Diencephalon (tissue), 1 donor: Measurements from ENCODE around the gene ANKRD18B. TPM values are rescaled to one million over a fixed set of nuclear protein-coding genes. Genes with fewer than 3 reads are reported as not detected.

Experiments used
- small RNA-seq: library from RNA; depleted of rRNA; stranded (forward); fragments of <200 nt; gene quantifications from one replicate; pipeline ENCODE3, GENCODE V24; 2014
- total RNA-seq: library from RNA; depleted of rRNA; stranded (reverse); fragments of >200 nt; gene quantifications from one replicate; pipeline ENCODE4 v1.2.3, GENCODE V29; 2014

The ANKRD18B gene
- total RNA-seq: 5.5 TPM

GRCh38 chr9:33523397-33524305 lies at the start of gene ANKRD18B:
TSS of gene ANKRD18B (plus strand) at chr9:33524251. CDS start at chr9:33524490, 239 bp downstream.

Small RNAs within 50 kb of the gene (small RNA-seq; reads per million reads assigned to genes)
- not detected for gene AL139008.1
- not detected for gene PRSS3P4

Other genes starting within 250 kb of the ANKRD18B start
- gene NFX1, start 233.7 kb upstream of the ANKRD18B start, total RNA-seq: 21.2 TPM
- gene AQP7, start 121.7 kb upstream of the ANKRD18B start, total RNA-seq: not detected
- 0.23 TPM for gene AQP3, start 76.7 kb upstream of the ANKRD18B start, total RNA-seq
- gene NOL6, start 50.3 kb upstream of the ANKRD18B start, total RNA-seq: 14.5 TPM